GM18909 (cell line): ENCODE measurements around the gene NPBWR2.

Experiments
- ATAC-seq: cut with Tn5 transposase; IDR thresholded peaks from one replicate; pipeline ENCODE4 v1.9.1; 2021; ENCODE audit warnings: mild to moderate bottlenecking; ENCODE audit not compliant: unreplicated experiment, poor library complexity

The NPBWR2 gene

GRCh38 chr20:64106981-64107735 is at the start of gene NPBWR2:
TSS of gene NPBWR2 (minus strand) at chr20:64107565. CDS start at chr20:64106831, 734 bp downstream.
- ATAC-seq = no peak

- no peak for ATAC-seq
Observed at GRCh38 chr20:64156136-64156885, 48.9 kb upstream of the NPBWR2 start.

GRCh38 chr20:64155258-64156135 is 48.1 kb upstream of the NPBWR2 start:
- ATAC-seq = no peak

- no peak for ATAC-seq
Observed at GRCh38 chr20:64154590-64155257, 47.4 kb upstream of the NPBWR2 start.

- ATAC-seq = no peak
Observed at GRCh38 chr20:64153861-64154589, 46.7 kb upstream of the NPBWR2 start.

- no peak for ATAC-seq
Observed at GRCh38 chr20:64153410-64153809, 46.0 kb upstream of the NPBWR2 start.

GRCh38 chr20:64152906-64153305 is 45.5 kb upstream of the NPBWR2 start:
- no peak for ATAC-seq

- no peak for ATAC-seq
Observed at GRCh38 chr20:64151633-64152530, 44.5 kb upstream of the NPBWR2 start.

- no peak for ATAC-seq
Observed at GRCh38 chr20:64150756-64151632, 43.6 kb upstream of the NPBWR2 start.

- no peak for ATAC-seq
Observed at GRCh38 chr20:64149809-64150560, 42.6 kb upstream of the NPBWR2 start.

- no peak for ATAC-seq
Observed at GRCh38 chr20:64149141-64149540, 41.8 kb upstream of the NPBWR2 start.

GRCh38 chr20:64148581-64148980 is 41.2 kb upstream of the NPBWR2 start:
- ATAC-seq = no peak

GRCh38 chr20:64146936-64147477 is 39.6 kb upstream of the NPBWR2 start:
- no peak for ATAC-seq

GRCh38 chr20:64146301-64146935 is 39.1 kb upstream of the NPBWR2 start:
- no peak for ATAC-seq

- no peak for ATAC-seq
Observed at GRCh38 chr20:64145458-64146300, 38.3 kb upstream of the NPBWR2 start.
